GM18498 (cell line): ENCODE measurements around the gene TYW3.
"Not testable (repeated sequence)": the region's sequence is repeated elsewhere in the genome, so short reads cannot be mapped to it uniquely, and the experiment has no call there.

Experiments
- ATAC-seq: cut with Tn5 transposase; IDR thresholded peaks from one replicate; pipeline ENCODE4 v1.9.1; 2021; ENCODE audit warnings: mild to moderate bottlenecking, moderate library complexity; ENCODE audit not compliant: unreplicated experiment

Gene TYW3

GRCh38 chr1:74729741-74730478 is 3.0 kb upstream of the TYW3 start:
- ATAC-seq, result no peak

GRCh38 chr1:74731399-74732052 is 1.4 kb upstream of the TYW3 start:
- peak; percentile 16 for ATAC-seq

GRCh38 chr1:74732071-74732946 is 643 bp upstream of the TYW3 start:
- peak; percentile 21 for ATAC-seq

GRCh38 chr1:74733604-74734484 is 892 bp downstream of the TYW3 start:
- peak; percentile 60 for ATAC-seq

GRCh38 chr1:74737333-74737732 is 4.4 kb downstream of the TYW3 start:
- ATAC-seq, result no peak

GRCh38 chr1:74740307-74740980 is 7.5 kb downstream of the TYW3 start:
- not testable (repeated sequence) for ATAC-seq

- not testable (repeated sequence) for ATAC-seq
Measured at GRCh38 chr1:74745247-74745646, 12.3 kb downstream of the TYW3 start.

GRCh38 chr1:74748960-74749359 is 16.0 kb downstream of the TYW3 start:
- ATAC-seq, result peak; percentile 74

GRCh38 chr1:74753104-74753503 is 20.2 kb downstream of the TYW3 start:
- no peak for ATAC-seq

GRCh38 chr1:74755475-74755874 is 22.5 kb downstream of the TYW3 start:
- ATAC-seq, result no peak

- not testable (repeated sequence) for ATAC-seq
Measured at GRCh38 chr1:74756650-74757049, 23.7 kb downstream of the TYW3 start.

- no peak for ATAC-seq
Measured at GRCh38 chr1:74763807-74764206, 30.9 kb downstream of the TYW3 start.

- ATAC-seq, result no peak
Measured at GRCh38 chr1:74766579-74766978, 33.6 kb downstream of the TYW3 start.

- ATAC-seq, result peak; percentile 43
Measured at GRCh38 chr1:74767490-74767889, 34.5 kb downstream of the TYW3 start.

GRCh38 chr1:74771913-74772515 is 39.1 kb downstream of the TYW3 start:
- peak; percentile 72 for ATAC-seq

- ATAC-seq, result no peak
Measured at GRCh38 chr1:74772945-74773344, 40.0 kb downstream of the TYW3 start.

GRCh38 chr1:74773582-74773981 is 40.6 kb downstream of the TYW3 start:
- ATAC-seq, result no peak

- ATAC-seq, result no peak
Measured at GRCh38 chr1:74775735-74776134, 42.8 kb downstream of the TYW3 start.

GRCh38 chr1:74777525-74777924 is 44.6 kb downstream of the TYW3 start:
- no peak for ATAC-seq

GRCh38 chr1:74779750-74780149 is 46.8 kb downstream of the TYW3 start:
- no peak for ATAC-seq
